GM21528 (cell line): ENCODE measurements around the gene CEP41.

Experiments
- ATAC-seq: cut with Tn5 transposase; IDR thresholded peaks from one replicate; pipeline ENCODE4 v1.9.1; 2021; ENCODE audit warnings: mild to moderate bottlenecking, moderate library complexity; ENCODE audit not compliant: unreplicated experiment, low FRiP score

The CEP41 gene

GRCh38 chr7:130374507-130374906 is 66.3 kb downstream of the CEP41 start:
- no peak for ATAC-seq

GRCh38 chr7:130372402-130373165 is 68.2 kb downstream of the CEP41 start:
- ATAC-seq, result no peak

GRCh38 chr7:130371046-130371445 is 69.8 kb downstream of the CEP41 start:
- ATAC-seq, result no peak

- no peak for ATAC-seq
Measured at GRCh38 chr7:130369831-130370550, 70.8 kb downstream of the CEP41 start.

- ATAC-seq, result no peak
Measured at GRCh38 chr7:130369110-130369711, 71.6 kb downstream of the CEP41 start.

GRCh38 chr7:130367836-130368746 is 72.7 kb downstream of the CEP41 start:
- no peak for ATAC-seq

GRCh38 chr7:130367088-130367755 is 73.6 kb downstream of the CEP41 start:
- ATAC-seq, result no peak

- no peak for ATAC-seq
Measured at GRCh38 chr7:130366564-130366963, 74.3 kb downstream of the CEP41 start.

GRCh38 chr7:130365511-130366441 is 75.0 kb downstream of the CEP41 start:
- no peak for ATAC-seq

GRCh38 chr7:130365088-130365487 is 75.7 kb downstream of the CEP41 start:
- ATAC-seq, result no peak

GRCh38 chr7:130364451-130364850 is 76.4 kb downstream of the CEP41 start:
- ATAC-seq, result no peak

GRCh38 chr7:130363026-130363847 is 77.6 kb downstream of the CEP41 start:
- no peak for ATAC-seq

GRCh38 chr7:130362251-130362816 is 78.5 kb downstream of the CEP41 start:
- no peak for ATAC-seq

GRCh38 chr7:130361681-130362080 is 79.1 kb downstream of the CEP41 start:
- ATAC-seq, result no peak

- ATAC-seq, result no peak
Measured at GRCh38 chr7:130360518-130360917, 80.3 kb downstream of the CEP41 start.

GRCh38 chr7:130359276-130359857 is 81.4 kb downstream of the CEP41 start:
- no peak for ATAC-seq

GRCh38 chr7:130358471-130358870 is 82.3 kb downstream of the CEP41 start:
- ATAC-seq, result no peak
